ENCODE data around the gene CHST2. TPM values are rescaled to one million over a fixed set of nuclear protein-coding genes. Genes with fewer than 3 reads are reported as not detected.
"Not testable (repeated sequence)": the region's sequence is repeated elsewhere in the genome, so short reads cannot be mapped to it uniquely, and the experiment has no call there.

The CHST2 gene, protein sequence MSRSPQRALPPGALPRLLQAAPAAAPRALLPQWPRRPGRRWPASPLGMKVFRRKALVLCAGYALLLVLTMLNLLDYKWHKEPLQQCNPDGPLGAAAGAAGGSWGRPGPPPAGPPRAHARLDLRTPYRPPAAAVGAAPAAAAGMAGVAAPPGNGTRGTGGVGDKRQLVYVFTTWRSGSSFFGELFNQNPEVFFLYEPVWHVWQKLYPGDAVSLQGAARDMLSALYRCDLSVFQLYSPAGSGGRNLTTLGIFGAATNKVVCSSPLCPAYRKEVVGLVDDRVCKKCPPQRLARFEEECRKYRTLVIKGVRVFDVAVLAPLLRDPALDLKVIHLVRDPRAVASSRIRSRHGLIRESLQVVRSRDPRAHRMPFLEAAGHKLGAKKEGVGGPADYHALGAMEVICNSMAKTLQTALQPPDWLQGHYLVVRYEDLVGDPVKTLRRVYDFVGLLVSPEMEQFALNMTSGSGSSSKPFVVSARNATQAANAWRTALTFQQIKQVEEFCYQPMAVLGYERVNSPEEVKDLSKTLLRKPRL
- total RNA-seq (2014; rRNA removed) = 20.1 and 30.3 TPM in 2 replicates
- 10.3 TPM for polyA plus RNA-seq (2012)

DNA sequence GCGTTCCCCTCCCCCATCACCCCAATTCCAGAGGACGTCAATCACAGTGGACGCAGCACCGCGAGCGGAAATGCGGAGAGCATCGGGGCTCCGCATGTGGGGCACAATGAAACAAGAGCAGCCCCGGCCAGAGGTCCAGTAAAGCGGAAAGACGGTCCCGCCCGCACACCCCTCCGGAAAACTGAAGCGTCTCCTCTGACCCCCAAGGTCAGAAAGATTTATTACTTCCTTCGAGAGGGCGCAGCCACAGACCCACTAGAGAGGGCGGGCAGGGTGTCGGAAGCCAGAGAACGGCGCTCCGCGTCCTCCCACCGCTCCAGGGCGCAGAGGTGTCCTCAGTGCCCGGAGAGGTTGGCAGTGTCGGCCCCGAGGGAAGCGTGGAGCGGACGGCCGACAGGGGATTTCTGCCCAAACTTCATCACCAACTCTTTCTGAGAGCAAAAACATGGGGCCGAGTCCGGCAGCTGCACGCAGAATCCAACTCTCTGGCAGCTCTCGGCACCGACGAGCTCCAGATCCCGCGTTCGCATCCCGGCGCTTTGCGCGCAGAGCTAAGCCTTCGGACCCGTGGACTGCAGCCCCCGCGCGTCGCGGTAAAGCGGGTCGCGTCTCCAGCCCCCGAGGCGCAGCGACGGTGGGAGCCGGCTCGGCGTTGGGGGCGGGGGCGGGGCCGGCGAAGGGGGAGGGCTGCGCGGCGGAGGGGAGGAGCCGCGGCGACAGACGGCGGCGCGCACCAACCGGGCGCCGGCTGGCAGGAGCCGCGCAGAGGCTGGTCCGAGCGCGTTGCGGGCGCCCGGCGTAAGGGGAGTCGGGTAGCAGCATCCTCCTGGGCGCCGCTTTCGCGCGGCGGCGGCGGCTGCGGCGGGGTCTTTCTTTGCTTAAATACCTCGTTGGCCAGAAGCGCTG is at the start of gene CHST2:
CHST2 (plus strand) TSS at position 763 of the 906 bp plus-strand sequence. CDS start 1,046 bp downstream, outside the sequence.
- peak; percentile 75 for DNase-seq (ENCODE audit: low read depth)

DNA sequence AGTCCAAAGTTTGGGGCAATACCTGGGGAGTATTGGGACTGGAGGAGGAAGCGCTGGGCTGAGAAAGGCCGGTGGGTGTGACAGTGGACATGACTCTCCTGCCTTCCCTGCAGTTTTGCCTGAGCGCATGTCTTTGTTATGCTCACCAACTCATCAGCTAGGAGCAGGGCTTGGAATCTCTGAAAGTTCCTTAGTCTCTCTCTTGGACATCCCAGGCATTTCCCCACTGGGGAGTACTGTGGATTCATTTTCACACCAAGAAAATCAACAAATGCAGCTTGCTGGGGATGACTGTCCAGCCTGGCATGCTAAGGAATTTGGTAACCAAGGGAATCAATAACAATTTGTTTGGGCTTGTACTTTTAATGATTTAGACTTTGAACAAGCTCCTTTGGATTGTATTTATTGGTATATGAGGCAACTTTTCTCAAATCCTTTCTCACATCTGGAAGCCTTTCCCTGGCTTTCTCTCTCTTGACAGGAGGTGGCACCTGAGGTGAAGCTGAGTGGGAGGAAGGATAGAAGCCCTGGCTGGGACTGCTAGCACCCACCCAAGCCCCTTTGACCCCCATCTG is 48.5 kb upstream of the CHST2 start:
- DNase-seq (ENCODE audit: low read depth) = peak; percentile 84

DNA sequence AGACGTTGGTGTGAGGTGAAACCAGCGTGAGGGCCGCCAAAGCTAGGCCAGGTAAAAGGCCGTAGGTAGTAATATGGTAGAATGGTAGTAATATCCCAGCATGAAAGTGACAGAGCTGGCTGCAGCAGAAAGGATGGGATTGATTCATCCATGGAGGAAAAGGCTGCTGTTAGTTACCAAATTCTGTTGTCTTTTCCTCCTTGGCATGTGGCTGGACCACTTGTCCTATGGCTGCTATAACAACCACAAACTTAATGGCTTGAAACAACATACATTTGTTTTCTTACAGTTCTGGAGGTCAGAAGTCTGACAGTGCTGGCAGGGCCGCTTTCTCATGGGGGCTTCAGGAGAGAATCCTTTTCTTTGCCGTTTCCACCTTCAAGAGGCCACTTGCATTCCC is 47.8 kb upstream of the CHST2 start:
- no peak for DNase-seq (ENCODE audit: low read depth)

DNA sequence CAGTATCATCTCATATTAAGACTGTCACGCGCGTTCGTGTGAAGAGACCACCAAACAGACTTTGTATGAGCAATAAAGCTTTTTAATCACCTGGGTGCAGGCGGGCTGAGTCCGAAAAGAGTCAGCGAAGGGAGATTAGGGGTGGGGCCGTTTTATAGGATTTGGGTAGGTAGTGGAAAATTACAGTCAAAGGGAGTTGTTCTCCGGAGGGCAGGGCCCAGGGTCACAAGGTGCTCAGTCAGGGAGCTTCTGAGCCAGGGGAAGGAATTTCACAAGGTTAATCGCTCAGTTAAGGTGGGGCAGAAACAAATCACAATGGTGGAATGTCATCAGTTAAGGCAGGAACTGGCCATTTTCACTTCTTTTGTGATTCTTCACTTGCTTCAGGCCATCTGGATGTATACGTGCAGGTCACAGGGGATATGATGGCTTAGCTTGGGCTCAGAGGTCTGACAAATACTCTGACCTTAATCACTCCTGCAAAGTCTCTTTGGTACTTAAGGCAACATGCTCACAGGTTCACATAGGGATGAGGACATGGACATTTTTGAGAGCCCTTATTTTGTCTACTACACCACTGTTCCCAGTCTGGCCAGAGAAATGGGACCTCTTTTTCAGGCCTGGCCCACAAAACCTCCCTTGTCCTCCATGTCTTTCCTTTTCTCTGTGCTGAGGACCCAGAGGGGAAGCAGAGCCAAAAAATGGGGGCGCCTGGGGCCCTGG is 47.1 kb upstream of the CHST2 start:
- not testable (repeated sequence) for DNase-seq (ENCODE audit: low read depth)

DNA sequence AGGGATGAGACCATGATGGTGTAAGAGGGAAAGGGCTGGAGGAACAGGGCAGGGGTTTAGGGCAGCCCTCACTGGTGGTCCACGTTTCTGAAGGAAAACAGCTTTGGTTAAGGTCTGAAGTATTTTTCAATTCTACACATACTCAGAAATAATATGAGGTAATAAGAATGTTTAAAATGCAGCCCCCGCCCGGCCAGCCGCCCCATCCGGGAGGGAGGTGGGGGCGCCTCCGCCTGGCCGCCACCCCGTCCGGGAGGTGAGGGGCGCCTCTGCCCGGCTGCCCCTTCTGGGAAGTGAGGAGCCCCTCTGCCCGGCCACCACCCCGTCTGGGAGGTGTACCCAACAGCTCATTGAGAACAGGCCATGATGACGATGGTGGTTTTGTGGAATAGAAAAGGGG is 46.0 kb upstream of the CHST2 start:
- not testable (repeated sequence) for DNase-seq (ENCODE audit: low read depth)

DNA sequence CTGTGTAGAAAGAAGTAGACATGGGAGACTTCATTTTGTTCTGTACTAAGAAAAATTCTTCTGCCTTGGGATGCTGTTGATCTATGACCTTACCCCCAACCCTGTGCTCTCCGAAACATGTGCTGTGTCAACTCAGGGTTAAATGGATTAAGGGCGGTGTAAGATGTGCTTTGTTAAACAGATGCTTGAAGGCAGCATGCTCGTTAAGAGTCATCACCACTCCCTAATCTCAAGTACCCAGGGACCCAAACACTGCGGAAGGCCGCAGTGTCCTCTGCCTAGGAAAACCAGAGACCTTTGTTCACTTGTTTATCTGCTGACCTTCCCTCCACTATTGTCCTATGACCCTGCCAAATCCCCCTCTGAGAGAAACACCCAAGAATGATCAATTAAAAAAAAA is 45.6 kb upstream of the CHST2 start:
- DNase-seq (ENCODE audit: low read depth) = not testable (repeated sequence)

DNA sequence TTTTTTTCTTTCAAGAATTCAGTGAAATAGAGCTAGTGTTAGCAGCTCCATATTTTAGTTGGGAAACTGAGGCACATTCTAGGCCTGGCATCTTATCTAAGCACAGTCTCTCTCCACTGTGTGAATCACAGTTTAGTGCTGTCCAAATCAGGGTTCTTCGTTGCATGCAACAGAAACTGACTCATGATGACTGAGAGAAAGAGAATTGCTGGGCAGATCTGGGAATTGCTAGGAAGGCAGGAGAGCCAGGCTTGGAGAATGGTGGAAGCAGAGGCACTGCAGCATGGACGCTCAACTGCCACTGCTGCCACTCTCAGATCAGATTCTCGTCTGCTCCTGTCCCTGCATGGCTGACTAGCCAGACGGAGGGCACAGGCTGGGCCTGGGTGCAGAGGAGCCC is 40.7 kb upstream of the CHST2 start:
- peak; percentile 50 for DNase-seq (ENCODE audit: low read depth)

DNA sequence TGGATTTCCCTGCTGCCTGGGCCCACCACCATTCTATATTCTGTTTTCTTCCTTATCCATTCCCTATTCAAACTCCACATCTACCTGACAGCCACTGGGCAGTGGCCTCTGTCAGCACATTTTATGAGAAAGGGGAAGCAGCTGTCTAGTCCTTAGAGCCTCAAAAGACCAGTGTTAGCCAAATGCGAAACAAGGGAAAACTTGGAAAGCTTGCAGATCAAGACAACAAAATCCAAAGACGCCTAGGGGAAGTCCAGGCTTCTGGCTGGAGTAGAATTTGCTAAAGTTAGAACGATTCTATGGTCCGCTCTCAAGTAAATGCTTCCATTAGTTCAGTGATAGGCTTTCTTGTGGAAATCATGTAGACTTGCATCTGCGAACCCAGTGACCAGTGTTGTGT is 39.4 kb upstream of the CHST2 start:
- DNase-seq (ENCODE audit: low read depth) = no peak

DNA sequence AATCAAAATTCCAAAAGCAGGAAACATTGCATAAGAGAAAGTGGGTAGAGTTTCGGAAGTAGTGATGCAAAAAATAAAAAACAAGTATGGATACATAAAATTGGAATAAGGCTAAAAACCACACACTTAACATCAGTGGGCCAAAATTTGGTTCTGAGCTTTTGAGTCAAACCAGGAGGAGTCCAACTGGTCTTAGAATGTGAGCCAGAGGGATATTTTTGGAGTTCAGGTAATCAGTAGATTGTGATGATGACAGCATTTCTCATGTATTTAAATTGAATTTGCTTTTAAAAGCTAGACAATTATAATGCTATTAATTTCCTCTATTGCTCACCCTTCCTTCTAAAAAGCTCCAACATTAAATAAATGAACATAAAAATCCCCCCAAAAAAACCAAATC is 38.2 kb upstream of the CHST2 start:
- DNase-seq (ENCODE audit: low read depth) = no peak

DNA sequence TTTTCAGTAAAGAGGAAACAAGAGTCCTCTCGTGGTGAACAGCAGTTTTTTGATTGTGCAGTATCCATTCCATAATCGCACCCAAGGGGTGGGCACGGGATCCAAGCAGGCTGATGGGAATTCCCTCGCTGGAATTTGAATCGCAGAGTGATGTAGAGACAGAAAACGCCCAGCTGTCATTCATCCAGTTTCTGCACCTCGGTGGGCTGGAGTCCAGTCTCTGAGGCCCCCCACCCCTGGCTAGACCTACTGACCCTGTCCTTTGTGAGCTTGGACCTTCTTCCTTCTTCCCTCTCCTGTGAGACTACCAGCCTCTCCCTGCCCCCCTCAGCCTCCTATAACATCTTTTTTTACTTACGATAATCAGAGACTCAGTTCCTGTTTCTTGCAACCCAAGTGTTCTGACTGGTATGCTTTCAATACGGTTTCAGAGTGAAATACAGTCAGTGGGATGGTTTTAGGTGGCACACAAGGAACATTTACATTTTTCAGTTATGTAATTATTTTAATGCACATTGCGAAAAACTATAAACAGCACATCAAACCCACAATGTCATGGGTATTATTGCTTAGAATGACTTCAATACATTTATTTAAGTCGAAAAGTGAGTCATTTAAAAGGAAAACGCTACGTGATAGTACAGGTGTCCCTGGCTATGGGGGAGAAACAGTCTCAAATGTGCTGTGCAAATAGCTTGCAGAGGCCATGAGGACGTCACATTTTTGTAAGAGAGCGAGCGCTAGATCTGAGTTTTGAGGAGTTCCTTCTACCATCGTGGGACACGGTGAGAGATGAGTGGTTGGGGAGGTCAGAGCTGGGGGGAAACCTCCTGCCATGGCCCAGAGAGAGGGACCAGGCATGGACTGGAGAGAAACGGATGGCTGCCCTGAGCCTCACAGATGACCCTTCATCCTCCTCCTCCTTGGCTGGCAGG is 37.5 kb upstream of the CHST2 start:
- DNase-seq (ENCODE audit: low read depth) = no peak

DNA sequence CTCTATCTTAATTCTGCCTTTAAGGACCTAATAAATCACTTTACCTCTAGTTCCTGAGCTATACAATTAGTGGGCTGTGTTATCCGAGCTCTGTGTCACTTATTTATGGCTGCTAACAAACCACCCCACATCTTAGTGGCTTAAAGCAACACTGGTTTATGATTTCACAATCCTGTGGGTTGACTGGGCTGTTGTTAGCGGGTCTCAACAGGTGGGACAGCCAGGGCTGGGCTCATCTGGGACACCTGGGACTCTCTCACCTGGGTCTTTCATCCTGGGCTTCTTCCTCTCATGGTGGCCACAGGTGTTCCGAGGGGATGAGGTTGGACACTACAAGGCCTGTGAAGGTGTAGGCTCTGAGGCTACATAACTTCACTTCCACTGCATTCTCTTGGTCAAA is 35.8 kb upstream of the CHST2 start:
- DNase-seq (ENCODE audit: low read depth) = no peak

DNA sequence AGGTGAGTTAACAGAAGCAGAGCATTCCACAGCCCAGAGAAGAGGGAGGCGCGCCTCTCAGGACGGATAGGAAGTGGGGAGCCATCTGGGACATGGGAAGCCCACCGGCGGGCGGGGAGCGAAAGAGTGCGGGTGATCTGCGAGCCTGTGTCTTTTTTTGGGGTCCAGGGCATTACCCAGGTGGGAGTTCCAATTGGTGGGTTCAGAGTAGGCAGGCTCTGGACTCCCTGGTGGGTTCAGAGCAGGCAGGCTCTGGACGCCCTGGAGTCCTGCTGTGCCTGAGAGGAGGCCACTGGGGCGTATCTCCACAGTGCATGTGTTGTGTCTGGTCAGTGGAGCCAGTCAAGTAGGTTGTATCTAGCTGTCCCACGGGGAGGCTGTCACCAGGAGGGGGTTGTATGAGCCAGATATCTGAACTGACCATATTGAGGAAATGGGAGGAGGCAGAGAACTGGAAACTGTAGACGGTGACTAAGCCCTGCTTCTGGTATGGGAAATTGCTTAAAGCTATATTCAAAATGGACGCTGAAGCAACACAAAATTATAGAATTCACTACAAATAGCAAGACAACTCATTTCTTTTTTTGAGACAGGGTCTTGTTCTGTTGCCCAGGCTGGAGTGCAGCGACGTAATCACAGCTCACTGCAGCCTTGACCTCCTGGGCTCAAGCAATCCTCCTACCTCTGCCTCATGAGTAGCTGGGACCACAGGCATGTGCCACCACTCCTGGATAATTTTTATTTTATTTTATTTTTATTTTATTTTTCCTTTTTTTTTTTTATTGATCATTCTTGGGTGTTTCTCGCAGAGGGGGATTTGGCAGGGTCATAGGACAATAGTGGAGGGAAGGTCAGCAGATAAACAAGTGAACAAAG is 34.5 kb upstream of the CHST2 start:
- peak; percentile 64 for DNase-seq (ENCODE audit: low read depth)

DNA sequence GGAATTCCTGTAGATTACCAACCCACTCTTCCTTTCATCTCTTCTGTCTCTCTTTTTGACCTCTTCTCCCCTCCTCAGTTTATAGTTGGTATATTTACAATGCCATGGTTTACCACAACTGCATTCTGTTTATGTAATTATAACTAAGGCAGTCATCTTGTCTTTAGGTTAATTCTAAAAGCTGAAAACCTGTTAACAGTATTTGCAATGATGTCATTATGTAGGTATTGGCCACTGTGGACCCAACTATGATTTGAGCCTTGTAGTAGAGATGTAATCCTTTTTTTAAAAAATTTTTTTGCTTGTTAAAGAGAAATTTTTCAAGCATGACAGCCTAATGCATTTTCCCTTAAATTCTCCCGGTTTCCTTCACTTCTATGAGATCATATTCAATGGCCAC is 30.7 kb upstream of the CHST2 start:
- DNase-seq (ENCODE audit: low read depth) = no peak

DNA sequence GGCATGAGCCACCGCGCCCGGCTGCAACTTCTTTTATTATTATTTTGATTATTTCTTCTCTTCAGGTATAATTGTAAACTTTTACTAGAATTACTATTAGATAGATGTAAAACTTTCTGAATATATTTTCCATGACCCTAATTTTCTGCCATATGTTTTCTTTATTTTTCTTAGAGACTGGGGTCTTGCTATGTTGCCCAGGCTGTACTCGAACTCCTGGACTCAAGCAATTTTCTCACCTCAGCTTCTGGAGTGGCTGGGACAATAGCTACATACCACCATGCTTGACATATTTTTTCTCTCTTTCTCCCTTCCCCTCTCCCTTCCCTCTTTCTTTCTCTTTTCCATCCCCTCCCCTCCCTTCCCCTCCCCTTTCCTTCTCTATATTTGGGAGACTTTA is 29.6 kb upstream of the CHST2 start:
- no peak for DNase-seq (ENCODE audit: low read depth)

DNA sequence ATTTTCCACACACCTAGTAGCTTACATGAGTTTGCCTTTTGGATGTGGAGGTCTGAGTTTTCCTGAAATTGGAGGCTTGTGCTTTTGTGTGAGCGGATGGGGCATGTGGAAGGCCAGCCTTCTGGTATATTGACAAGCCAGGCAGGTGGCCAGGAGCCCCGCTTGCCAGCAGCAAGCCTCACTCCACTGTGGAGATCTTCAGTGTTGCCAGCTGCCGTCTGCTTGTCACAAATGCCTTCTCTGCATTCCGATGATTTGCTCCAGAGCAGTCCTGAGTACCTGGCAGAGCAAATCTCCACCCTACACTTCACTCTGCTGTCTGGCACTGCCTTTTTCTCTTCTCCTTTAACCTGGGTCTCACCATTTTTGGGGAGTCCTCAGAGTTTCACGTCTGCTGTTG is 29.1 kb upstream of the CHST2 start:
- DNase-seq (ENCODE audit: low read depth) = peak; percentile 36

DNA sequence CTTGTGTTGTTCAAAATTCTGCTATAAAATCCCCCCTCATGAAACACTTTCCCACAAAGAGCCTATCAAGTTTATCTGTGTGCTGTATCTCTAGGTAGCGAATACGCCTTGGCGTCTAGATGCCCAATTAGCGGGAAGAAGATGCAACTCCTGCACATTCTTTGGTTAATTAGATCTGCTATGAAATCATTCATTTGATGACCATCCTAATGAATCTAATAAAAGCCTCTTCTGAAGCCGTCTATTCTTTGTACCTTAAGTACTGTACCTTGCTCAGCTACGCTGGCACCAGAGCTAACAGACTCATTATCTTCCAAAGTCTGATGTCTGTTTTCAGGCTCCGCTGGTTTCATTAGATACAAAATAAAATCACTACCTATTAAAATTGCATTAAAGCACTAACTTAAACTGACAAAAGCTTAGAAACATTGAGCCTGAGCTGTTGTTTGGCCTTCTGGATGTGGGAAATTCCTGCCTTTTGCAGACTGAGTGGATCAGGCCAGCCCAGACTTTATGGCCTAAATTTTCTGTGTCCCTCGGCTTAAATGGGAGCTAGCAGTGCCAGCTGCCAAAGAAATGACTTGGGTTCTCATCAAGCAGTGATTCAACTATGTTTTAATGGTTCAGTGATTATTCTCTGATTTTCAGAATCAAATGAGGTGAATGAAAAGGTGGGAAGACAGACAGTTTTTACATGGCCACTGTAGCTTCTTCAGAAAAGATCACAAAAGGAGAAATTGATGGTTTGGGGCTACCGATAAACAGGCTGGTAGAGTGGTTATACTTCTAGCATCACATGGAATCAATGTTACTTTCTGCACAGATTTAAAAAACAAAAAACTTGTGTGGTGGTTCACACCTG is 28.4 kb upstream of the CHST2 start:
- DNase-seq (ENCODE audit: low read depth) = no peak

DNA sequence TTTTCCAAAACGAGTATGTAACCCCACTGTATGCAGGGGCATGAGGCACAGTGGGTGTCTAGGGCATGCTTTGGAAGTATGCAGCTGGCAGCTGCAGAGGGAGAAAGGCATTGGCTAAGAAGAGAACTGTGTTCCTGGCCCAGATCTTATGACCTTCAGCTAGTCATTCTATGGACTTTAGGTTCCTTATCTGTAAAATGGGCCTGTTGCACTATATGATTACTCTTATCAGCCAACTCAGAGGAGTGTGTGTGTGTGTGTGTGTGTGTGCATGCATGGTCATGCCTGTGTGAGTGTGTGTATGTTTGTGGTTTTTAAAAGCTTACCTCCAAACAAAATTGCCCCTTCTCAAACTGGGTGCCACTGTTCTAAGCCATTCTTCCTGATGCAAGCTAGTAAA is 27.4 kb upstream of the CHST2 start:
- DNase-seq (ENCODE audit: low read depth) = no peak

DNA sequence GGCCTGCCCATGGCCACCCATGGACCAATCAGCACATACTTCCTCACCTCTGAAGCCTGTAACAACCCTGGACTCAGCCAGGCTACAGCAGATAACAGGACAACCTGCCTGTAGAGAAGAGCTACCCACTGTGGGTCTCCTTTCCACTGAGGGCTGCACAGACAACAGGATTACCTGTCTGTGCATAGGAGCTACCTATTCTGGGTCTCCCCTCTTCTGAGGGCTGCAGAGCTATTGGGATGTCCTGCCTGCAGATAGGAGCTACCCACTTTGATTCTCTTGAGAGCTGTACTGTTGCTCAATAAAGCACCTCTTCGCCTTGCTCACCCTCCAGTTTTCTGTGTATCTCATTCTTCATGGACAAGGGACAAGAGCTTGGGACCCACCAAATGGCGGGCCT is 23.8 kb upstream of the CHST2 start:
- no peak for DNase-seq (ENCODE audit: low read depth)

Measured in LHCN-M2 (cell line).